ENCODE measurements around the gene STK11. TPM values are rescaled to one million over a fixed set of nuclear protein-coding genes. Genes with fewer than 3 reads are reported as not detected.
A peak's percentile ranks its signal among the peaks of the same experiment; 100 is the strongest.

Gene STK11
- total RNA-seq, 2 donors from 2014 or later: 60.2 to 70.0 TPM

- TF ChIP-seq CTCF (IDR thresholded peaks at IDR 0.05): no peak
- Histone ChIP-seq H3K4me1 (ENCODE audit: control insufficient read depth in 1 of 2, low read depth in 2 of 2) (peaks cover 52 to 72% of the 10 kb centered on the region in 2 donors), H3K4me3 (peak overlapping the region; percentile 56)
Measured at GRCh38 chr19:1214299-1214861, 8.8 kb downstream of the STK11 start.

GRCh38 chr19:1214862-1215731, 9.5 kb downstream of the STK11 start:
- TF ChIP-seq CTCF (IDR thresholded peaks at IDR 0.05): no peak
- ATAC-seq (ENCODE audit: insufficient number of reproducible peaks, low FRiP score, low read depth) (peak; percentile 55), DNase-seq (ENCODE audit: low spot score) (no peak)
- no peaks in the 10 kb centered on the region for H3K27me3 ChIP-seq (replicated peaks; ENCODE audit: insufficient read depth)
- peak overlapping the region; percentile 96 to 97 for H3K27ac ChIP-seq
- no peaks in the 10 kb centered on the region for H3K9me3 ChIP-seq
- peak overlapping the region; percentile 56 for H3K4me3 ChIP-seq
- H3K36me3 ChIP-seq: no peaks in the 10 kb centered on the region
- peaks cover 47 to 70% of the 10 kb centered on the region in 2 donors for H3K4me1 ChIP-seq (ENCODE audit: control insufficient read depth in 1 of 2, low read depth in 2 of 2)

More at GRCh38 chr19:1214299-1214861, 8.8 kb downstream of the STK11 start:
- H3K9me3 ChIP-seq: no peaks in the 10 kb centered on the region
- H3K27me3 ChIP-seq (replicated peaks; ENCODE audit: insufficient read depth): no peaks in the 10 kb centered on the region
- no peaks in the 10 kb centered on the region for H3K36me3 ChIP-seq
- H3K27ac ChIP-seq: peak overlapping the region; percentile 96 to 97
- ATAC-seq (ENCODE audit: insufficient number of reproducible peaks, low FRiP score, low read depth) (peak; percentile 9), DNase-seq (ENCODE audit: low spot score) (no peak)

GRCh38 chr19:1216756-1217155, 11.2 kb downstream of the STK11 start:
- no peaks in the 10 kb centered on the region for H3K9me3 ChIP-seq
- H3K27ac ChIP-seq: peak overlapping the region; percentile 96 to 97
- DNase-seq (ENCODE audit: low spot score) (no peak), ATAC-seq (ENCODE audit: insufficient number of reproducible peaks, low FRiP score, low read depth) (no peak)
- TF ChIP-seq CTCF (IDR thresholded peaks at IDR 0.05): no peak
- H3K4me1 ChIP-seq (ENCODE audit: control insufficient read depth in 1 of 2, low read depth in 2 of 2): peaks cover 47 to 80% of the 10 kb centered on the region in 2 donors
- H3K27me3 ChIP-seq (replicated peaks; ENCODE audit: insufficient read depth): no peaks in the 10 kb centered on the region
- no peak overlapping the region for H3K4me3 ChIP-seq
- peaks cover 15% of the 10 kb centered on the region for H3K36me3 ChIP-seq

- Histone ChIP-seq H3K4me3 (no peak overlapping the region), H3K36me3 (peaks cover 16% of the 10 kb centered on the region), H3K4me1 (ENCODE audit: control insufficient read depth in 1 of 2, low read depth in 2 of 2) (peaks cover 48 to 85% of the 10 kb centered on the region in 2 donors), H3K27ac (peak overlapping the region; percentile 96 to 97), H3K9me3 (no peaks in the 10 kb centered on the region), H3K27me3 (replicated peaks; ENCODE audit: insufficient read depth) (no peaks in the 10 kb centered on the region)
- no peak for TF ChIP-seq CTCF (IDR thresholded peaks at IDR 0.05)
- no peak for DNase-seq (ENCODE audit: low spot score)
- ATAC-seq (ENCODE audit: insufficient number of reproducible peaks, low FRiP score, low read depth): no peak
Measured at GRCh38 chr19:1217366-1217765, 11.8 kb downstream of the STK11 start.
